GM23338 (cell line): ENCODE results near the gene DERA. TPM values are rescaled to one million over a fixed set of nuclear protein-coding genes. Genes with fewer than 3 reads are reported as not detected.

ENCODE experiments used
- ATAC-seq: fragments of 200-7000 bp; cut with Tn5 transposase; 3 replicates; pipeline ENCODE4 v1.9.1; 2020
- DNase-seq: peaks from one replicate; pipeline ENCODE4 v3.0.0-alpha.2; 2015; ENCODE audit warnings: low spot score
- H2AFZ ChIP-seq: fragments of 200-600 bp; sonication (generic); 2 replicates; pipeline ENCODE4 v1.8.0; 2016; ENCODE audit warnings: antibody characterized with exemption, mild to moderate bottlenecking, moderate library complexity
- H3F3A ChIP-seq: fragments of 200-600 bp; sonication (generic); replicated peaks from 2 replicates; pipeline ENCODE4 v1.8.0; 2017; ENCODE audit warnings: antibody characterized with exemption, mixed run types, low read depth
- H3K27ac ChIP-seq: fragments of 200-600 bp; sonication (generic); 2 replicates; pipeline ENCODE4 v1.6.1; 2016; ENCODE audit warnings: low read depth
- H3K27me3 ChIP-seq: fragments of 200-600 bp; sonication (generic); 2 replicates; pipeline ENCODE4 v1.8.0; 2016; ENCODE audit warnings: mild to moderate bottlenecking, mixed run types, moderate library complexity; ENCODE audit not compliant: insufficient read depth
- H3K36me3 ChIP-seq: fragments of 200-600 bp; sonication (generic); 2 replicates; pipeline ENCODE4 v1.8.0; 2016; ENCODE audit warnings: mild to moderate bottlenecking; ENCODE audit not compliant: insufficient read depth
- H3K4me1 ChIP-seq: fragments of 200-600 bp; sonication (generic); 2 replicates; pipeline ENCODE4 v1.8.0; 2016; ENCODE audit warnings: mild to moderate bottlenecking, moderate library complexity; ENCODE audit not compliant: insufficient read depth
- H3K4me2 ChIP-seq: fragments of 200-600 bp; sonication (generic); 2 replicates; pipeline ENCODE4 v1.7.1; 2017; ENCODE audit warnings: mixed run types
- H3K4me3 ChIP-seq: fragments of 200-600 bp; sonication (generic); 2 replicates; pipeline ENCODE4 v1.6.1; 2016; ENCODE audit warnings: mixed run types
- H3K79me2 ChIP-seq: fragments of 200-600 bp; sonication (generic); replicated peaks from 2 replicates; pipeline ENCODE4 v1.8.0; 2017; ENCODE audit warnings: mild to moderate bottlenecking; ENCODE audit not compliant: insufficient read depth
- H3K9me2 ChIP-seq: fragments of 200-600 bp; sonication (generic); 2 replicates; pipeline ENCODE4 v1.8.0; 2017; ENCODE audit not compliant: insufficient read depth
- H4K20me1 ChIP-seq: fragments of 200-600 bp; sonication (generic); replicated peaks from 2 replicates; pipeline ENCODE4 v1.8.0; 2017; ENCODE audit warnings: mild to moderate bottlenecking; ENCODE audit not compliant: insufficient read depth
- H3K27ac Mint-ChIP-seq: 2 replicates; pipeline ENCODE4 v1.8.0; 2020; ENCODE audit warnings: inconsistent platforms, mild to moderate bottlenecking, moderate library complexity, mixed read lengths
- H3K27me3 Mint-ChIP-seq: 3 replicates; pipeline ENCODE4 v1.8.0; 2022; ENCODE audit warnings: low read depth, mild to moderate bottlenecking, moderate library complexity, mixed read lengths, inconsistent platforms; ENCODE audit not compliant: insufficient read depth, poor library complexity
- H3K36me3 Mint-ChIP-seq: 3 replicates; pipeline ENCODE4 v1.8.0; 2021; ENCODE audit warnings: low read depth, mild to moderate bottlenecking, inconsistent platforms, moderate library complexity, mixed read lengths
- H3K4me1 Mint-ChIP-seq: 3 replicates; pipeline ENCODE4 v1.8.0; 2020; ENCODE audit warnings: mild to moderate bottlenecking, inconsistent platforms, mixed read lengths
- H3K4me3 Mint-ChIP-seq: 3 replicates; pipeline ENCODE4 v1.8.0; 2021; ENCODE audit warnings: moderate library complexity, mild to moderate bottlenecking, inconsistent platforms, mixed read lengths
- H3K9me3 Mint-ChIP-seq: 3 replicates; pipeline ENCODE4 v1.8.0; 2020; ENCODE audit warnings: moderate library complexity, mild to moderate bottlenecking, inconsistent platforms, mixed read lengths
- CREB1 ChIP-seq: fragments of 250-450 bp; sonication (Bioruptor Pico); IDR thresholded peaks from 2 replicates; pipeline ENCODE4 v1.5.0; 2020; ENCODE audit warnings: low read depth, mild to moderate bottlenecking, moderate library complexity
- EZH2 ChIP-seq: fragments of 200-600 bp; sonication (generic); IDR thresholded peaks from one replicate; pipeline ENCODE4 v1.8.0; 2017; ENCODE audit warnings: antibody characterized with exemption, mild to moderate bottlenecking, low read depth; ENCODE audit not compliant: unreplicated experiment
- EZH2phosphoT487 ChIP-seq: fragments of 200-600 bp; sonication (generic); IDR thresholded peaks from one replicate; pipeline ENCODE4 v1.8.1; 2018; ENCODE audit warnings: antibody characterized with exemption; ENCODE audit not compliant: unreplicated experiment
- JUNB ChIP-seq: IDR thresholded peaks from one replicate; pipeline ENCODE4 v1.6.1; 2016; ENCODE audit warnings: antibody characterized with exemption; ENCODE audit not compliant: unreplicated experiment
- NANOG ChIP-seq: IDR thresholded peaks from 2 replicates; pipeline ENCODE4 v1.6.1; 2016; ENCODE audit warnings: antibody characterized with exemption, borderline replicate concordance
- POLR2AphosphoS5 ChIP-seq: IDR thresholded peaks from 2 replicates; pipeline ENCODE4 v1.6.1; 2016; ENCODE audit warnings: antibody characterized with exemption, low read depth
- STAT1 ChIP-seq: IDR thresholded peaks from one replicate; pipeline ENCODE4 v1.6.1; 2016; ENCODE audit warnings: antibody characterized with exemption; ENCODE audit not compliant: unreplicated experiment
- ZNF114 ChIP-seq: fragments of 250-450 bp; sonication (Bioruptor Pico); IDR thresholded peaks from 2 replicates; pipeline ENCODE4 v1.5.0; 2020; ENCODE audit warnings: mild to moderate bottlenecking, moderate library complexity
- ZNF331 ChIP-seq: fragments of 250-450 bp; sonication (Bioruptor Pico); IDR thresholded peaks from 2 replicates; pipeline ENCODE4 v1.5.0; 2020; ENCODE audit warnings: low read depth, mild to moderate bottlenecking, moderate library complexity
- polyA plus RNA-seq: library from polyadenylated mRNA; unstranded; fragments of >200 nt; fragmentation: Nextera tagmentation; extraction: Ambion mirVana; gene quantifications from 2 replicates; pipeline ENCODE4 v1.2.1, GENCODE V29; 2016
- total RNA-seq: library from RNA; depleted of rRNA; stranded (reverse); fragments of >200 nt; shearing (Covaris generic); gene quantifications from 2 replicates; pipeline ENCODE4 v1.2.3, GENCODE V29; 2014
- TF ChIP-seq, protein P1 (sequence below): fragments of 250-450 bp; sonication (Bioruptor Pico); IDR thresholded peaks from 2 replicates; pipeline ENCODE4 v1.5.0; 2020; ENCODE audit warnings: mild to moderate bottlenecking, moderate library complexity
- TF ChIP-seq, protein P2 (sequence below): IDR thresholded peaks from one replicate; pipeline ENCODE4 v1.6.1; 2018; ENCODE audit warnings: antibody characterized with exemption; ENCODE audit not compliant: unreplicated experiment
- TF ChIP-seq, protein P3 (sequence below): IDR thresholded peaks from 2 replicates; pipeline ENCODE4 v1.6.1; 2016; ENCODE audit warnings: antibody characterized with exemption
- TF ChIP-seq, protein P4 (sequence below), 2 experiments: fragments of 200-600 bp in 1 of 2; sonication (generic) in 1 of 2; conservative IDR thresholded peaks; 2 replicates each; pipeline versions ENCODE4 v1.5.1 to v1.6.1; 2016 to 2017; ENCODE audit warnings: antibody characterized with exemption in 2 of 2, low read depth in 2 of 2, mild to moderate bottlenecking in 2 of 2, moderate library complexity in 1 of 2

The DERA gene
- total and polyA plus RNA-seq, 2 experiments from 2014 or later: 20.4 to 27.3 TPM

DNA sequence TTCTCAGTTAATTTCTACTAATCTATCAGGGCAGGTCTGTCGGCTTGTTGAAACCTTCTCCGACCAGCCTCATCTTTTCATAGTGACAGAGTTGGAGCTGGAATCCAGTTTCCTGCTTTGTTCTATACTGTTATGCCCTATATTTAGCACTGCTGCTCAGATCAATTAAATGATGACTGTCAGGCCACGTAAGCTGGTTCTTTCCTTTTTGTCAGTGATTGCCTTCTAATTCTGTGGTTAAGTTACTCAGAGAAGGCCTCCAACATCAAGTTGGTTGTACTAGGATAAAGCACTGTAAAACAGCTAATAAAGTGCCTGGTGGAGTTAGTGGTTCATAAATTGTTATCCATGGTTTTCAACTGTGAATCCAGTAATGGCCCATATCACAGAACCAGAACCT lies 22.6 kb downstream of the DERA start:
- H3K4me1 Mint-ChIP-seq: peaks cover 27% of the 10 kb centered on the region
- peaks cover 1% of the 10 kb centered on the region for H3K27me3 Mint-ChIP-seq
- no peaks in the 10 kb centered on the region for H3K9me3 Mint-ChIP-seq
- Histone ChIP-seq H3K4me2 (no peak overlapping the region), H3K36me3 (no peaks in the 10 kb centered on the region), H3K4me1 (peaks cover 9% of the 10 kb centered on the region), H3K9me2 (no peaks in the 10 kb centered on the region), H3K79me2 (no peaks in the 10 kb centered on the region), H3K27ac (no peak overlapping the region), H4K20me1 (no peaks in the 10 kb centered on the region), H3F3A (no peaks in the 10 kb centered on the region), H3K4me3 (no peak overlapping the region), H3K27me3 (no peaks in the 10 kb centered on the region), H2AFZ (no peak overlapping the region)
- no peaks in the 10 kb centered on the region; the same call in 2 of the 3 replicates for H3K36me3 Mint-ChIP-seq
- DNase-seq (no peak), ATAC-seq (no peak)
- no peak overlapping the region for H3K4me3 Mint-ChIP-seq
- H3K27ac Mint-ChIP-seq: no peak overlapping the region
- no peak for TF ChIP-seq EZH2phosphoT487
- TF ChIP-seq, protein P1, sequence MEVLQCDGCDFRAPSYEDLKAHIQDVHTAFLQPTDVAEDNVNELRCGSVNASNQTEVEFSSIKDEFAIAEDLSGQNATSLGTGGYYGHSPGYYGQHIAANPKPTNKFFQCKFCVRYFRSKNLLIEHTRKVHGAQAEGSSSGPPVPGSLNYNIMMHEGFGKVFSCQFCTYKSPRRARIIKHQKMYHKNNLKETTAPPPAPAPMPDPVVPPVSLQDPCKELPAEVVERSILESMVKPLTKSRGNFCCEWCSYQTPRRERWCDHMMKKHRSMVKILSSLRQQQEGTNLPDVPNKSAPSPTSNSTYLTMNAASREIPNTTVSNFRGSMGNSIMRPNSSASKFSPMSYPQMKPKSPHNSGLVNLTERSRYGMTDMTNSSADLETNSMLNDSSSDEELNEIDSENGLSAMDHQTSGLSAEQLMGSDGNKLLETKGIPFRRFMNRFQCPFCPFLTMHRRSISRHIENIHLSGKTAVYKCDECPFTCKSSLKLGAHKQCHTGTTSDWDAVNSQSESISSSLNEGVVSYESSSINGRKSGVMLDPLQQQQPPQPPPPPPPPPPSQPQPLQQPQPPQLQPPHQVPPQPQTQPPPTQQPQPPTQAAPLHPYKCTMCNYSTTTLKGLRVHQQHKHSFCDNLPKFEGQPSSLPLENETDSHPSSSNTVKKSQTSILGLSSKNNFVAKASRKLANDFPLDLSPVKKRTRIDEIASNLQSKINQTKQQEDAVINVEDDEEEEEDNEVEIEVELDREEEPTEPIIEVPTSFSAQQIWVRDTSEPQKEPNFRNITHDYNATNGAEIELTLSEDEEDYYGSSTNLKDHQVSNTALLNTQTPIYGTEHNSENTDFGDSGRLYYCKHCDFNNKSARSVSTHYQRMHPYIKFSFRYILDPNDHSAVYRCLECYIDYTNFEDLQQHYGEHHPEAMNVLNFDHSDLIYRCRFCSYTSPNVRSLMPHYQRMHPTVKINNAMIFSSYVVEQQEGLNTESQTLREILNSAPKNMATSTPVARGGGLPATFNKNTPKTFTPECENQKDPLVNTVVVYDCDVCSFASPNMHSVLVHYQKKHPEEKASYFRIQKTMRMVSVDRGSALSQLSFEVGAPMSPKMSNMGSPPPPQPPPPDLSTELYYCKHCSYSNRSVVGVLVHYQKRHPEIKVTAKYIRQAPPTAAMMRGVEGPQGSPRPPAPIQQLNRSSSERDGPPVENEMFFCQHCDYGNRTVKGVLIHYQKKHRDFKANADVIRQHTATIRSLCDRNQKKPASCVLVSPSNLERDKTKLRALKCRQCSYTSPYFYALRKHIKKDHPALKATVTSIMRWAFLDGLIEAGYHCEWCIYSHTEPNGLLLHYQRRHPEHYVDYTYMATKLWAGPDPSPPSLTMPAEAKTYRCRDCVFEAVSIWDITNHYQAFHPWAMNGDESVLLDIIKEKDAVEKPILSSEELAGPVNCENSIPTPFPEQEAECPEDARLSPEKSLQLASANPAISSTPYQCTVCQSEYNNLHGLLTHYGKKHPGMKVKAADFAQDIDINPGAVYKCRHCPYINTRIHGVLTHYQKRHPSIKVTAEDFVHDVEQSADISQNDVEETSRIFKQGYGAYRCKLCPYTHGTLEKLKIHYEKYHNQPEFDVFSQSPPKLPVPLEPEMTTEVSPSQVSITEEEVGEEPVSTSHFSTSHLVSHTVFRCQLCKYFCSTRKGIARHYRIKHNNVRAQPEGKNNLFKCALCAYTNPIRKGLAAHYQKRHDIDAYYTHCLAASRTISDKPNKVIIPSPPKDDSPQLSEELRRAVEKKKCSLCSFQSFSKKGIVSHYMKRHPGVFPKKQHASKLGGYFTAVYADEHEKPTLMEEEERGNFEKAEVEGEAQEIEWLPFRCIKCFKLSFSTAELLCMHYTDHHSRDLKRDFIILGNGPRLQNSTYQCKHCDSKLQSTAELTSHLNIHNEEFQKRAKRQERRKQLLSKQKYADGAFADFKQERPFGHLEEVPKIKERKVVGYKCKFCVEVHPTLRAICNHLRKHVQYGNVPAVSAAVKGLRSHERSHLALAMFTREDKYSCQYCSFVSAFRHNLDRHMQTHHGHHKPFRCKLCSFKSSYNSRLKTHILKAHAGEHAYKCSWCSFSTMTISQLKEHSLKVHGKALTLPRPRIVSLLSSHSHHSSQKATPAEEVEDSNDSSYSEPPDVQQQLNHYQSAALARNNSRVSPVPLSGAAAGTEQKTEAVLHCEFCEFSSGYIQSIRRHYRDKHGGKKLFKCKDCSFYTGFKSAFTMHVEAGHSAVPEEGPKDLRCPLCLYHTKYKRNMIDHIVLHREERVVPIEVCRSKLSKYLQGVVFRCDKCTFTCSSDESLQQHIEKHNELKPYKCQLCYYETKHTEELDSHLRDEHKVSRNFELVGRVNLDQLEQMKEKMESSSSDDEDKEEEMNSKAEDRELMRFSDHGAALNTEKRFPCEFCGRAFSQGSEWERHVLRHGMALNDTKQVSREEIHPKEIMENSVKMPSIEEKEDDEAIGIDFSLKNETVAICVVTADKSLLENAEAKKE: no peak
- no peak for TF ChIP-seq EZH2
- no peak for TF ChIP-seq POLR2AphosphoS5
- no peak for TF ChIP-seq JUNB
- no peak for TF ChIP-seq CREB1
- TF ChIP-seq STAT1: no peak
- TF ChIP-seq ZNF114 (CRISPR knock-in tag): no peak
- TF ChIP-seq NANOG: no peak
- no peak for TF ChIP-seq ZNF331 (CRISPR knock-in tag)
- TF ChIP-seq, protein P2, sequence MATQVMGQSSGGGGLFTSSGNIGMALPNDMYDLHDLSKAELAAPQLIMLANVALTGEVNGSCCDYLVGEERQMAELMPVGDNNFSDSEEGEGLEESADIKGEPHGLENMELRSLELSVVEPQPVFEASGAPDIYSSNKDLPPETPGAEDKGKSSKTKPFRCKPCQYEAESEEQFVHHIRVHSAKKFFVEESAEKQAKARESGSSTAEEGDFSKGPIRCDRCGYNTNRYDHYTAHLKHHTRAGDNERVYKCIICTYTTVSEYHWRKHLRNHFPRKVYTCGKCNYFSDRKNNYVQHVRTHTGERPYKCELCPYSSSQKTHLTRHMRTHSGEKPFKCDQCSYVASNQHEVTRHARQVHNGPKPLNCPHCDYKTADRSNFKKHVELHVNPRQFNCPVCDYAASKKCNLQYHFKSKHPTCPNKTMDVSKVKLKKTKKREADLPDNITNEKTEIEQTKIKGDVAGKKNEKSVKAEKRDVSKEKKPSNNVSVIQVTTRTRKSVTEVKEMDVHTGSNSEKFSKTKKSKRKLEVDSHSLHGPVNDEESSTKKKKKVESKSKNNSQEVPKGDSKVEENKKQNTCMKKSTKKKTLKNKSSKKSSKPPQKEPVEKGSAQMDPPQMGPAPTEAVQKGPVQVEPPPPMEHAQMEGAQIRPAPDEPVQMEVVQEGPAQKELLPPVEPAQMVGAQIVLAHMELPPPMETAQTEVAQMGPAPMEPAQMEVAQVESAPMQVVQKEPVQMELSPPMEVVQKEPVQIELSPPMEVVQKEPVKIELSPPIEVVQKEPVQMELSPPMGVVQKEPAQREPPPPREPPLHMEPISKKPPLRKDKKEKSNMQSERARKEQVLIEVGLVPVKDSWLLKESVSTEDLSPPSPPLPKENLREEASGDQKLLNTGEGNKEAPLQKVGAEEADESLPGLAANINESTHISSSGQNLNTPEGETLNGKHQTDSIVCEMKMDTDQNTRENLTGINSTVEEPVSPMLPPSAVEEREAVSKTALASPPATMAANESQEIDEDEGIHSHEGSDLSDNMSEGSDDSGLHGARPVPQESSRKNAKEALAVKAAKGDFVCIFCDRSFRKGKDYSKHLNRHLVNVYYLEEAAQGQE: no peak
- TF ChIP-seq, protein P3, sequence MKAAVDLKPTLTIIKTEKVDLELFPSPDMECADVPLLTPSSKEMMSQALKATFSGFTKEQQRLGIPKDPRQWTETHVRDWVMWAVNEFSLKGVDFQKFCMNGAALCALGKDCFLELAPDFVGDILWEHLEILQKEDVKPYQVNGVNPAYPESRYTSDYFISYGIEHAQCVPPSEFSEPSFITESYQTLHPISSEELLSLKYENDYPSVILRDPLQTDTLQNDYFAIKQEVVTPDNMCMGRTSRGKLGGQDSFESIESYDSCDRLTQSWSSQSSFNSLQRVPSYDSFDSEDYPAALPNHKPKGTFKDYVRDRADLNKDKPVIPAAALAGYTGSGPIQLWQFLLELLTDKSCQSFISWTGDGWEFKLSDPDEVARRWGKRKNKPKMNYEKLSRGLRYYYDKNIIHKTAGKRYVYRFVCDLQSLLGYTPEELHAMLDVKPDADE: no peak
- TF ChIP-seq, protein P4, sequence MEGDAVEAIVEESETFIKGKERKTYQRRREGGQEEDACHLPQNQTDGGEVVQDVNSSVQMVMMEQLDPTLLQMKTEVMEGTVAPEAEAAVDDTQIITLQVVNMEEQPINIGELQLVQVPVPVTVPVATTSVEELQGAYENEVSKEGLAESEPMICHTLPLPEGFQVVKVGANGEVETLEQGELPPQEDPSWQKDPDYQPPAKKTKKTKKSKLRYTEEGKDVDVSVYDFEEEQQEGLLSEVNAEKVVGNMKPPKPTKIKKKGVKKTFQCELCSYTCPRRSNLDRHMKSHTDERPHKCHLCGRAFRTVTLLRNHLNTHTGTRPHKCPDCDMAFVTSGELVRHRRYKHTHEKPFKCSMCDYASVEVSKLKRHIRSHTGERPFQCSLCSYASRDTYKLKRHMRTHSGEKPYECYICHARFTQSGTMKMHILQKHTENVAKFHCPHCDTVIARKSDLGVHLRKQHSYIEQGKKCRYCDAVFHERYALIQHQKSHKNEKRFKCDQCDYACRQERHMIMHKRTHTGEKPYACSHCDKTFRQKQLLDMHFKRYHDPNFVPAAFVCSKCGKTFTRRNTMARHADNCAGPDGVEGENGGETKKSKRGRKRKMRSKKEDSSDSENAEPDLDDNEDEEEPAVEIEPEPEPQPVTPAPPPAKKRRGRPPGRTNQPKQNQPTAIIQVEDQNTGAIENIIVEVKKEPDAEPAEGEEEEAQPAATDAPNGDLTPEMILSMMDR (conservative IDR thresholded peaks at IDR 0.05; ENCODE audit: low read depth in 2 of 2): no peak
